Heart left ventricle (tissue), 13 donors: ENCODE measurements around the gene TNRC6C.

Source experiments
- POLR2A ChIP-seq, 2 donors: fragments of 450-650 bp; IDR thresholded peaks; one replicate each; pipeline ENCODE4 v1.6.1; 2017; ENCODE audit warnings: antibody characterized with exemption in 2 of 2, mild to moderate bottlenecking in 2 of 2, moderate library complexity in 2 of 2
- TF ChIP-seq, protein P1 (sequence below), 12 donors: fragments of 200-600 bp; sonication (generic) in 4 of 12; IDR thresholded peaks; one replicate each; pipeline versions ENCODE4 v1.5.0 to v1.8.0; 2018 to 2022; ENCODE audit warnings: antibody characterized with exemption in 12 of 12, mild to moderate bottlenecking in 5 of 12
- donor health status: ischemic (EF 13 %, LVEDD 7.1; RV severe dilation, severe dysfunction).
- donor health status: DM: no; HTN: yes; CAD: no.
- donor health status: DM: no; HTN: no; CAD: no.
- donor health status: ischemic (EF 25% LVEDD 6.9; RV normal size, moderate dysfunction).
- donor health status: ischemic (EF 25% LVEDD 5.7; RV mildly dilated, moderate dysfunction).
- donor health status: ischemic (EF 35%, LVEDD 5.7; RV mildly dilated, moderate dysfunction).
- donor health status: nonischemic (EF 11% LVEDD 7.7; RV severe dilation, severe dysfunction).
- donor health status: DM: yes; HTN: yes; CAD: no.
- donor health status: PGD.
- donor health status: ischemic (EF 29% LVEDD 5.4; RV normal size, mild dysfunction).
- donor health status: nonischemic (EF 23%, LVEDD 6.1; RV moderate dilation, normal function).

DNA sequence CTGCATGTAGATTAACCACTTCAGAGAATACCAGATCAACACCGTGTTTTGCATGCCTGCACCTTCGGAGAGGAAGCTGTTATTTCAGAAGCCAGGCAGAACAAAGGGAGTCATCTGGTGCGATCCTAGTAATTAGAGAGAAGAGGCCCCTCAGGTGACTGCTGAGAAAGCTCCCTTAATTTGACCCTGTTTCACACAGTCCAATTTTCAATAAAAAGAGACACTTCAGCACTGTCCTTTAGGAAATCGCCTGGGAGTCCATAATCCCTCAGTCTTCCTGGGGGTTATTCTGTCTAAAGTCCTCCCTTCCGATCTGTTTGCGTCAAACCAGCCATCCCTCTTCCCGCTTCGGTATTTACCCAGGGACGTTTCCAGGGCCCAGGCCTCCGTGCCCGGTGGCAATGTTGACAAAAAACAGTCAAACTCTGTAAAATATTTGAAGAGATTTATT, 23.4 kb upstream of the TNRC6C start:
- TF ChIP-seq, protein P1, sequence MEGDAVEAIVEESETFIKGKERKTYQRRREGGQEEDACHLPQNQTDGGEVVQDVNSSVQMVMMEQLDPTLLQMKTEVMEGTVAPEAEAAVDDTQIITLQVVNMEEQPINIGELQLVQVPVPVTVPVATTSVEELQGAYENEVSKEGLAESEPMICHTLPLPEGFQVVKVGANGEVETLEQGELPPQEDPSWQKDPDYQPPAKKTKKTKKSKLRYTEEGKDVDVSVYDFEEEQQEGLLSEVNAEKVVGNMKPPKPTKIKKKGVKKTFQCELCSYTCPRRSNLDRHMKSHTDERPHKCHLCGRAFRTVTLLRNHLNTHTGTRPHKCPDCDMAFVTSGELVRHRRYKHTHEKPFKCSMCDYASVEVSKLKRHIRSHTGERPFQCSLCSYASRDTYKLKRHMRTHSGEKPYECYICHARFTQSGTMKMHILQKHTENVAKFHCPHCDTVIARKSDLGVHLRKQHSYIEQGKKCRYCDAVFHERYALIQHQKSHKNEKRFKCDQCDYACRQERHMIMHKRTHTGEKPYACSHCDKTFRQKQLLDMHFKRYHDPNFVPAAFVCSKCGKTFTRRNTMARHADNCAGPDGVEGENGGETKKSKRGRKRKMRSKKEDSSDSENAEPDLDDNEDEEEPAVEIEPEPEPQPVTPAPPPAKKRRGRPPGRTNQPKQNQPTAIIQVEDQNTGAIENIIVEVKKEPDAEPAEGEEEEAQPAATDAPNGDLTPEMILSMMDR (IDR thresholded peaks at IDR 0.05) = no peak
- no peak for TF ChIP-seq POLR2A (IDR thresholded peaks at IDR 0.05)
